Vagina (tissue), 2 donors: ENCODE measurements around the gene HSCB. TPM values are rescaled to one million over a fixed set of nuclear protein-coding genes. Genes with fewer than 3 reads are reported as not detected.
"Not testable (repeated sequence)": the region's sequence is repeated elsewhere in the genome, so short reads cannot be mapped to it uniquely, and the experiment has no call there.

ENCODE experiments used
- DNase-seq, 2 donors: peaks; one replicate each; pipeline ENCODE4 v3.0.0-alpha.2; 2017; ENCODE audit errors: extremely low spot score in 2 of 2
- H3K27ac ChIP-seq: fragments of 200-600 bp; sonication (generic); one replicate; pipeline ENCODE4 v1.5.1; 2019
- H3K27me3 ChIP-seq: fragments of 200-600 bp; sonication (generic); one replicate; pipeline ENCODE4 v1.5.1; 2019
- H3K36me3 ChIP-seq, 2 donors: fragments of 200-600 bp; sonication (generic); one replicate each; pipeline ENCODE4 v1.5.1; 2017 to 2019
- H3K4me1 ChIP-seq: fragments of 200-600 bp; sonication (generic); one replicate; pipeline ENCODE4 v1.5.1; 2019
- H3K4me3 ChIP-seq, 2 donors: fragments of 200-600 bp; sonication (generic); 1 replicate in 1 of 2; 2 replicates in 1 of 2; pipeline ENCODE4 v1.5.1; 2016 to 2019
- H3K9me3 ChIP-seq: fragments of 200-600 bp; sonication (generic); one replicate; pipeline ENCODE4 v1.5.1; 2019
- CTCF ChIP-seq, 3 experiments: fragments of 450-650 bp in 2 of 3; fragments of 200-600 bp in 1 of 3; sonication (generic) in 1 of 3; IDR thresholded peaks; one replicate each; pipeline ENCODE4 v1.5.1; 2017 to 2019; ENCODE audit warnings: antibody characterized with exemption in 3 of 3, mild to moderate bottlenecking in 2 of 3, moderate library complexity in 2 of 3
- POLR2A ChIP-seq, 2 donors: fragments of 450-650 bp; IDR thresholded peaks; one replicate each; pipeline ENCODE4 v1.6.1; 2017; ENCODE audit warnings: antibody characterized with exemption in 2 of 2, mild to moderate bottlenecking in 2 of 2, moderate library complexity in 2 of 2
- POLR2AphosphoS5 ChIP-seq, 2 donors: sonication (generic); formaldehyde crosslinking; IDR thresholded peaks; one replicate each; pipeline ENCODE4 v1.9.0; 2017; ENCODE audit warnings: antibody characterized with exemption in 2 of 2, mild to moderate bottlenecking in 2 of 2, low read depth in 1 of 2; ENCODE audit not compliant: insufficient read depth in 1 of 2
- intact Hi-C: fragments of 100-400 bp; cut with DNase I; formaldehyde crosslinking; loops from one replicate; pipeline ENCODE4 v1.15.1; 2023
- total RNA-seq: library from RNA; depleted of rRNA; stranded (reverse); fragments of >200 nt; gene quantifications from one replicate; pipeline ENCODE4 v1.2.3, GENCODE V29; 2016

The HSCB gene
- total RNA-seq, 1 donor from 2014 or later, result 15.0 TPM

GRCh38 chr22:28801845-28802594 is 60.2 kb downstream of the HSCB start:
- intact Hi-C loops, result no loop called here
- H3K4me3 ChIP-seq, result peak overlapping the region; percentile 96 to 99
- H3K4me1 ChIP-seq, result peaks cover 48% of the 10 kb centered on the region

GRCh38 chr22:28802595-28803123 is 60.8 kb downstream of the HSCB start:
- DNase-seq, result no peak
- H3K9me3 ChIP-seq, result no peaks in the 10 kb centered on the region
- H3K4me3 ChIP-seq, result peak overlapping the region in 1 of 2 donors; percentile 96
- H3K27ac ChIP-seq, result peak overlapping the region; percentile 100
- TF ChIP-seq POLR2AphosphoS5 (IDR thresholded peaks at IDR 0.05; ENCODE audit: insufficient read depth in 1 of 2, low read depth in 1 of 2), result no peak
- no peak for TF ChIP-seq CTCF (IDR thresholded peaks at IDR 0.05)
- no peak for TF ChIP-seq POLR2A (IDR thresholded peaks at IDR 0.05)
- intact Hi-C loops, result no loop called here
- peaks cover 42% of the 10 kb centered on the region for H3K4me1 ChIP-seq
- peaks cover 0 to 4% of the 10 kb centered on the region in 2 donors for H3K36me3 ChIP-seq
- H3K27me3 ChIP-seq, result no peaks in the 10 kb centered on the region

More at GRCh38 chr22:28801845-28802594, 60.2 kb downstream of the HSCB start:
- Histone ChIP-seq H3K36me3 (peaks cover 0 to 10% of the 10 kb centered on the region in 2 donors), H3K9me3 (no peaks in the 10 kb centered on the region), H3K27me3 (no peaks in the 10 kb centered on the region), H3K27ac (peak overlapping the region; percentile 100)
- TF ChIP-seq POLR2A (IDR thresholded peaks at IDR 0.05), result no peak
- TF ChIP-seq POLR2AphosphoS5 (IDR thresholded peaks at IDR 0.05; ENCODE audit: insufficient read depth in 1 of 2, low read depth in 1 of 2), result no peak
- TF ChIP-seq CTCF (IDR thresholded peaks at IDR 0.05), result no peak
- no peak for DNase-seq

GRCh38 chr22:28805426-28805825 is 63.6 kb downstream of the HSCB start:
- intact Hi-C loops, H3K9me3 ChIP-seq, H3K27ac ChIP-seq, H3K27me3 ChIP-seq, H3K4me3 ChIP-seq, DNase-seq, H3K36me3 ChIP-seq: not testable (repeated sequence)
- H3K4me1 ChIP-seq, result peaks cover 24% of the 10 kb centered on the region

Other genes with a start within 250 kb of the HSCB start
- 41.7 TPM for gene TTC28, start 62.2 kb upstream of the HSCB start, total RNA-seq
- gene CHEK2, start 219 bp upstream of the HSCB start, total RNA-seq, result 10.6 TPM
- 14.2 TPM for gene CCDC117, start 30.7 kb downstream of the HSCB start, total RNA-seq
- 141 TPM for gene XBP1, start 58.5 kb downstream of the HSCB start, total RNA-seq
- gene ZNRF3, start 141.5 kb downstream of the HSCB start, total RNA-seq, result 7.9 TPM